Esophagus squamous epithelium (tissue), 4 donors: Measurements from ENCODE around the gene PCDHGA12.

Experiments
- CTCF ChIP-seq, 6 experiments: fragments of 450-650 bp in 4 of 6; fragments of 200-600 bp in 2 of 6; sonication (generic) in 2 of 6; IDR thresholded peaks; one replicate each; pipeline ENCODE4 v1.5.1; 2016 to 2019; ENCODE audit warnings: antibody characterized with exemption in 6 of 6, mild to moderate bottlenecking in 4 of 6, moderate library complexity in 4 of 6
- POLR2A ChIP-seq, 4 donors: fragments of 450-650 bp; IDR thresholded peaks; one replicate each; pipeline ENCODE4 v1.6.1; 2017; ENCODE audit warnings: antibody characterized with exemption in 4 of 4, mild to moderate bottlenecking in 4 of 4, moderate library complexity in 3 of 4

- no peak for TF ChIP-seq CTCF (IDR thresholded peaks at IDR 0.05)
- TF ChIP-seq POLR2A (IDR thresholded peaks at IDR 0.05): no peak
Measured at GRCh38 chr5:141439411-141440141, 9.3 kb downstream of the PCDHGA12 start.
